ENCODE measurements around the gene SLC19A1. TPM values are rescaled to one million over a fixed set of nuclear protein-coding genes. Genes with fewer than 3 reads are reported as not detected.

SLC19A1 gene
- total RNA-seq, 1 donor from 2014 or later = 36.8 TPM

GRCh38 chr21:45515241-45516061 lies 26.8 kb downstream of the SLC19A1 start:
- H3K4me1 Mint-ChIP-seq = peaks cover 8% of the 10 kb centered on the region

GRCh38 chr21:45514311-45515021 lies 27.8 kb downstream of the SLC19A1 start:
- no peak overlapping the region for H3K4me3 Mint-ChIP-seq
- TF ChIP-seq CTCF (IDR thresholded peaks at IDR 0.05; ENCODE audit: unreplicated experiment) = no peak
- H3K27me3 Mint-ChIP-seq (ENCODE audit: low read depth) = no peaks in the 10 kb centered on the region
- DNase-seq (ENCODE audit: low spot score in 2 of 2, unreplicated experiment in 2 of 2) = no peak
- H3K27ac Mint-ChIP-seq = no peak overlapping the region
- peaks cover 17% of the 10 kb centered on the region for H3K9me3 Mint-ChIP-seq
- H3K36me3 Mint-ChIP-seq = peaks cover 25% of the 10 kb centered on the region
- peaks cover 8% of the 10 kb centered on the region for H3K4me1 Mint-ChIP-seq

More at GRCh38 chr21:45515241-45516061, 26.8 kb downstream of the SLC19A1 start:
- no peak overlapping the region for H3K4me3 Mint-ChIP-seq
- no peak for DNase-seq (ENCODE audit: low spot score in 2 of 2, unreplicated experiment in 2 of 2)
- H3K36me3 Mint-ChIP-seq = peaks cover 35% of the 10 kb centered on the region
- H3K9me3 Mint-ChIP-seq = peaks cover 26% of the 10 kb centered on the region
- no peaks in the 10 kb centered on the region for H3K27me3 Mint-ChIP-seq (ENCODE audit: low read depth)
- TF ChIP-seq CTCF (IDR thresholded peaks at IDR 0.05; ENCODE audit: unreplicated experiment) = no peak
- no peak overlapping the region for H3K27ac Mint-ChIP-seq

DNA sequence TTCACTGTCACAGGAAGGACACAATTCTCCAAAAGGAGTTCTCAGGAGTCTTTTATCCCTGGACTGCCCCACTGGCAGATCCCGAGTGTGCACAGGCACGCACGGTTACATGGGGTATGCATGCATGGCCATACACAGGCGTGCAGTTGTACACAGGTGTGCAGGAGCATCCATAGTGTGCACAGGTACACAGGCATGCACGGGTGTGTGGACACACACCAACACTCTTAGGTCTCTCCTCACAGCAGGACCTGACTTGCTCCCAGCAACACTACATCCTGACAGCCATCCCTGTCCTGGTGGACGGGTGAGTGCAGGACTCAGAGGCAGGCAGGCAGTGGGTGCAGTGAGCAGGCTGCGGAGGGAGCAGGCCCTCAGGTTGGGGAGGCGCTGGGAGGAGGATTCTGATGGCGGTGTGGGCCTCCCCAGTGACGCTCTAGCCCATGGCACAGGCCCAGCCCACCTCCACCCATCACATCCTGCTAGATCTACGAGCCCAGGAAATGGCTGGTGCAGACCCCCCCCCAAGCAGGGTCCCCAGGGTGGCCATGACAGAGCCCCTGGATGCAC lies 28.4 kb downstream of the SLC19A1 start:
- Mint-ChIP-seq H3K27me3 (ENCODE audit: low read depth) (no peaks in the 10 kb centered on the region), H3K27ac (peak overlapping the region; percentile 23), H3K9me3 (peaks cover 11% of the 10 kb centered on the region), H3K4me1 (peaks cover 8% of the 10 kb centered on the region), H3K36me3 (peaks cover 19% of the 10 kb centered on the region), H3K4me3 (no peak overlapping the region)
- DNase-seq (ENCODE audit: low spot score in 2 of 2, unreplicated experiment in 2 of 2) = no peak
- TF ChIP-seq CTCF (IDR thresholded peaks at IDR 0.05; ENCODE audit: unreplicated experiment) = no peak

GRCh38 chr21:45513003-45513717 lies 29.1 kb downstream of the SLC19A1 start:
- no peak for TF ChIP-seq CTCF (IDR thresholded peaks at IDR 0.05; ENCODE audit: unreplicated experiment)
- peak overlapping the region; percentile 23 for H3K27ac Mint-ChIP-seq
- H3K27me3 Mint-ChIP-seq (ENCODE audit: low read depth) = no peaks in the 10 kb centered on the region
- DNase-seq (ENCODE audit: low spot score in 2 of 2, unreplicated experiment in 2 of 2) = no peak
- peaks cover 4% of the 10 kb centered on the region for H3K9me3 Mint-ChIP-seq
- peaks cover 12% of the 10 kb centered on the region for H3K36me3 Mint-ChIP-seq
- H3K4me3 Mint-ChIP-seq = no peak overlapping the region
- H3K4me1 Mint-ChIP-seq = peaks cover 8% of the 10 kb centered on the region

DNA sequence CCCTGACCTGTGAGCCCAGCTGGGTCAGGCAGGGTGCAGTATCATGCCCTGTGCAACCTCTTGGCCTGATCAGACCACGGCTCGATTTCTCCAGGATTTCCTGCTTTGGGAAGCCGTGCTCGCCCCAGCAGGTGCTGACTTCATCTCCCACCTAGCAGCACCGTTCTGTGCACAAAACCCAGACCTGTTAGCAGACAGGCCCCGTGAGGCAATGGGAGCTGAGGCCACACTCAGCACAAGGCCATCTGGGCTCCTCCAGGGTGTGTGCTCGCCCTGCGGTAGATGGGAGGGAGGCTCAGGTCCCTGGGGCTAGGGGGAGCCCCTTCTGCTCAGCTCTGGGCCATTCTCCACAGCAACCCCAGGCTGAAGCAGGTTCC lies 29.6 kb downstream of the SLC19A1 start:
- Mint-ChIP-seq H3K27me3 (ENCODE audit: low read depth) (no peaks in the 10 kb centered on the region), H3K27ac (no peak overlapping the region), H3K4me3 (no peak overlapping the region), H3K9me3 (no peaks in the 10 kb centered on the region), H3K36me3 (peaks cover 8% of the 10 kb centered on the region), H3K4me1 (peaks cover 8% of the 10 kb centered on the region)
- TF ChIP-seq CTCF (IDR thresholded peaks at IDR 0.05; ENCODE audit: unreplicated experiment) = no peak
- DNase-seq (ENCODE audit: low spot score in 2 of 2, unreplicated experiment in 2 of 2) = no peak
